Dendritic cell treated with granulocyte-macrophage colony-stimulating factor and Interleukin-4, amounts not matched to agents 40 ng/mL and 50 ng/mL, for 4 days (primary cell): ENCODE data around the gene ADAMTS14.
A peak's percentile ranks its signal among the peaks of the same experiment; 100 is the strongest.
"Not testable (repeated sequence)": the region's sequence is repeated elsewhere in the genome, so short reads cannot be mapped to it uniquely, and the experiment has no call there.

Experiments
- H3K27ac Mint-ChIP-seq: one replicate; pipeline ENCODE4 v1.8.0; 2022; ENCODE audit warnings: mild to moderate bottlenecking, mixed read lengths
- H3K27me3 Mint-ChIP-seq: one replicate; pipeline ENCODE4 v1.8.0; 2022; ENCODE audit warnings: mild to moderate bottlenecking, mixed read lengths
- H3K36me3 Mint-ChIP-seq: one replicate; pipeline ENCODE4 v1.8.0; 2022; ENCODE audit warnings: low read depth, mixed read lengths
- H3K4me1 Mint-ChIP-seq: one replicate; pipeline ENCODE4 v1.8.0; 2022; ENCODE audit warnings: low read depth, mixed read lengths
- H3K4me3 Mint-ChIP-seq: one replicate; pipeline ENCODE4 v1.8.0; 2022; ENCODE audit warnings: mild to moderate bottlenecking, moderate library complexity, mixed read lengths
- H3K9me3 Mint-ChIP-seq: one replicate; pipeline ENCODE4 v1.8.0; 2022; ENCODE audit warnings: mixed read lengths
- intact Hi-C: fragments of 100-400 bp; cut with micrococcal nuclease; formaldehyde crosslinking; loops from one replicate; pipeline ENCODE4 v1.15.0; 2022

Gene ADAMTS14

GRCh38 chr10:70662362-70663220 lies 9.7 kb upstream of the ADAMTS14 start:
- H3K27ac Mint-ChIP-seq, result no peak overlapping the region
- H3K27me3 Mint-ChIP-seq, result peaks cover 30% of the 10 kb centered on the region
- H3K4me1 Mint-ChIP-seq, result peaks cover 27% of the 10 kb centered on the region
- H3K36me3 Mint-ChIP-seq, result no peaks in the 10 kb centered on the region
- H3K9me3 Mint-ChIP-seq, result peaks cover 15% of the 10 kb centered on the region
- no peak overlapping the region for H3K4me3 Mint-ChIP-seq
- intact Hi-C loops, result no loop called here

DNA sequence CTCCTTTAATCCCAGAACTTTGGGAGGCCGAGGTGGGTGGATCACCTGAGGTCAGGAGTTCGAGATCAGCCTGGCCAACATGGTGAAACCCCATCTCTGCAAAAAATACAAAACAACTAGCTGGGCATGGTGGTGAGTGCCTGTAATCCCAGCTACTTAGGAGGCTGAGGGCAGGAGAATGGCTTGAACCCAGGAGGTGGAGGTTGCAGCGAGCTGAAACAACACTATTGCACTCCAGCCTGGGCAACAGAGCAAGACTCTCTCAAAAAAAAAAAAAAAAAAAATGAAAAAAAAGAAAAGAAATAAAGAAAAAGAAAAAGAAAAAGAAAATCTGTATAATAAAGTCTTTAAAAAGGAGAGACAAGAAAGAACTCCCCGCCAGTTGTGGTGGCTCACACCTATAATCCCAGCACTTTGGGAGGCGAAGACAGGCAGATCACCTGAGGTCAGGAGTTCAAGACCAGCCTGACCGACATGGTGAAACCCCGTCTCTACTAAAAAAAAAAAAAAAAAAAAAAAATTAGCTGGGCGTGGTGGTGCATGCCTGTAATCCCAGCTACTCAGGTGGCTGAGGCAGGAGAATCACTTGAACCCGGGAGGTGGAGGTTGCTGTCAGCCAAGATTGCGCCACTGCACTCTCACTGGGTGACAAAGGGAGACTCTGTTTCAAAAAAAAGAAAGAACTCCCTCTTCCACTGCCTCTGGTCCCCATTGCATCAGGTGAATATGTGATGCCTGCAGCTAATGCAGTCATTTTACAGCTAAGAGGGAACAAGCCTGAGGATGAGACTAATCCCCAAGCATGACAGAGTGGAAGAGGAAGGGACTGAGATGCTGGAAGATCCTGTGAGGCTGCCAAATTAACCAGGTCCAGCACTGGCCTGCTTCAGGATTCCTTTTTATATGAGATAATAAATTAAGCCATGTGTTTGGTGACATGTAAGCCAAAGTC lies 8.6 kb upstream of the ADAMTS14 start:
- H3K9me3 Mint-ChIP-seq, H3K36me3 Mint-ChIP-seq, H3K27ac Mint-ChIP-seq, intact Hi-C loops, H3K4me3 Mint-ChIP-seq: not testable (repeated sequence)
- Mint-ChIP-seq H3K4me1 (peaks cover 27% of the 10 kb centered on the region), H3K27me3 (peaks cover 37% of the 10 kb centered on the region)

DNA sequence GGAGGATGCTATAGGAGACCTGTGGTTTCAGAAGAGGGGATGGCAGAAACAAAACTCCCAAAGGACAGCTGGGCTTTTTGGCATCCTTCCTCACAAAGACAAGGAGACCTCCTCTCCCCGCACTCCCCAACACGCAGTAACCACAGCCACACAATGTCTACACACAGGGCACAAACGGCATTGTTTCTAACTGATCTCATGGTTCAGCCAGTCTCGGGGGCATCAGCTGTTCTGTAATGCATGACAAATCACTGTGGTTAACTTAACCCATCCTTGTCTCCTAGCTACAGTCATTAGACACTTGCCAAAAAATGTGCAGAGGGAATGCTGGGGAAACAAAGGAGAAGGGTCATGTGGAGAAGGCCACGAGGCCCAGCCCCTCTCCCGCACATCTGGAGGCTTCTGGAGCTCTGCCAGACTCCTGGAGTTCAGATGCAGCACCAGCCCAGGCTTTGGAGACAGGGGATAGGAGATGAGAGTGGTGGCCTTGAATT lies 7.6 kb upstream of the ADAMTS14 start:
- peaks cover 26% of the 10 kb centered on the region for H3K4me1 Mint-ChIP-seq
- H3K27me3 Mint-ChIP-seq, result peaks cover 44% of the 10 kb centered on the region
- H3K4me3 Mint-ChIP-seq, result no peak overlapping the region
- no peak overlapping the region for H3K27ac Mint-ChIP-seq
- intact Hi-C loops, result no loop called here
- H3K36me3 Mint-ChIP-seq, result no peaks in the 10 kb centered on the region
- no peaks in the 10 kb centered on the region for H3K9me3 Mint-ChIP-seq

DNA sequence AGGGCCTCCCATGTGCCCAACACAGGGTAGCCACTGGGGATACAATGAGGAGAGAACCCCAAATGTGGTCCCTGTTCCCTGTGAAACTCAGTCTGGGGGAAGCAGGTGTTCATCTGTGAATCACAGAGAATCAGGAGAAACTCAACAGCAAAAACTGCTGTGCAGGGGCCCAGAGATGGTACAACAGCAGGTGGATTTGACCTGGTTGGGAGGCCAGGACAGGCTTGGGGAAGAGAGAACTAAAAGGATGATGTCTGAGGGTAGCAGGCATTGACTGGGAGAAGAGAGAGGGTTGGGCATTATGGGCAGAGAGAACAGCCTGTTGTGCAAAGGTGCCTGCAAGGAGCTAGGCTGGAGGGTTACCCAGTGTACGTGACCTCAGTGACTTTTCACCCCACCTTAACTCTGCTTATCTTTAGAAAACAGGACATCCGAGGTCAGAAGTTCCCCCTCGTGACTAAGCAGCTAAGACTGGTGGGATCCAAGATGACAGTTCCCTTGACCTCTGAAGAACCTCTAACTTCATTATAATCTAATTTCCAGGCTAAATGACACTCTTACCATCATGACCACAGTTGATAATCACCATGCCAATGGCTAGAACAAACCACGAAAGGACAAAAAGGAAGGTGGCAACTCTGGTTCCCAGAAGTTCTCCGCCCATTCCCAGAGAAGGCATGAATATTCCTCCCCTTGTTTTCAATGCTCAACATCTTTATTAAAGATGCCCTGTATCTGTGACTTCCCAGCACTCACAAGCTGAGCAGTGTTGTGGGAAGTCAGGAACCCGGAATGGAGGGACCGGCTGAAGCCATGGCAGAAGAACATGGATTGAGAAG lies 5.1 kb upstream of the ADAMTS14 start:
- Mint-ChIP-seq H3K9me3 (no peaks in the 10 kb centered on the region), H3K27me3 (peaks cover 56% of the 10 kb centered on the region), H3K27ac (peak overlapping the region; percentile 10), H3K36me3 (no peaks in the 10 kb centered on the region), H3K4me1 (peaks cover 36% of the 10 kb centered on the region), H3K4me3 (no peak overlapping the region)
- intact Hi-C loops, result no loop called here

- H3K27me3 Mint-ChIP-seq, result peaks cover 56% of the 10 kb centered on the region
- H3K4me1 Mint-ChIP-seq, result peaks cover 37% of the 10 kb centered on the region
- H3K4me3 Mint-ChIP-seq, H3K36me3 Mint-ChIP-seq, H3K9me3 Mint-ChIP-seq, intact Hi-C loops, H3K27ac Mint-ChIP-seq: not testable (repeated sequence)
These were observed 4.5 kb upstream of the ADAMTS14 start for GRCh38 chr10:70667818-70668217.

GRCh38 chr10:70668454-70668970 lies 3.8 kb upstream of the ADAMTS14 start:
- Mint-ChIP-seq H3K9me3 (no peaks in the 10 kb centered on the region), H3K27ac (no peak overlapping the region), H3K36me3 (no peaks in the 10 kb centered on the region), H3K4me3 (no peak overlapping the region), H3K4me1 (peaks cover 44% of the 10 kb centered on the region), H3K27me3 (peaks cover 58% of the 10 kb centered on the region)
- intact Hi-C loops, result no loop called here

DNA sequence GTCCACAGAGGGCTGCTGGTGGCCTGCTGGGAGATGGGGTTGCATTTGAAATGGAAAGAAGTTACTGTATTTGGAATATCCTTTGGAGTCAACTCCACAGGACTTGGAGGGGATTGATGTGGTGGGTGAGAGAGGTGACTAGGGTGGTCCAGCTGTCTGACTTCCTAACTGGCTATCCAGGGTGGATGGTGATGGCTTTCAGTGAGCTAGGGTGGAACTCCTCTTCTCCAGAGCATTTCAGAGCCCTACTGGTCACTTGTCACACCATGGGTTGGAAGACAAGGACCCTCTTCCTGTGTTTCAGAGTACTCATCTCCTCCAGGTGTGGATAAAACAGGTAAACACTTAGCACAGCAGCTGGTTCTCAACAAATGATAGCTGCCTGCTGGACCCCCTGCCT lies 3.3 kb upstream of the ADAMTS14 start:
- H3K4me1 Mint-ChIP-seq, result peaks cover 49% of the 10 kb centered on the region
- no peaks in the 10 kb centered on the region for H3K36me3 Mint-ChIP-seq
- no peaks in the 10 kb centered on the region for H3K9me3 Mint-ChIP-seq
- intact Hi-C loops, result no loop called here
- peaks cover 62% of the 10 kb centered on the region for H3K27me3 Mint-ChIP-seq
- no peak overlapping the region for H3K4me3 Mint-ChIP-seq
- peak overlapping the region; percentile 22 for H3K27ac Mint-ChIP-seq

DNA sequence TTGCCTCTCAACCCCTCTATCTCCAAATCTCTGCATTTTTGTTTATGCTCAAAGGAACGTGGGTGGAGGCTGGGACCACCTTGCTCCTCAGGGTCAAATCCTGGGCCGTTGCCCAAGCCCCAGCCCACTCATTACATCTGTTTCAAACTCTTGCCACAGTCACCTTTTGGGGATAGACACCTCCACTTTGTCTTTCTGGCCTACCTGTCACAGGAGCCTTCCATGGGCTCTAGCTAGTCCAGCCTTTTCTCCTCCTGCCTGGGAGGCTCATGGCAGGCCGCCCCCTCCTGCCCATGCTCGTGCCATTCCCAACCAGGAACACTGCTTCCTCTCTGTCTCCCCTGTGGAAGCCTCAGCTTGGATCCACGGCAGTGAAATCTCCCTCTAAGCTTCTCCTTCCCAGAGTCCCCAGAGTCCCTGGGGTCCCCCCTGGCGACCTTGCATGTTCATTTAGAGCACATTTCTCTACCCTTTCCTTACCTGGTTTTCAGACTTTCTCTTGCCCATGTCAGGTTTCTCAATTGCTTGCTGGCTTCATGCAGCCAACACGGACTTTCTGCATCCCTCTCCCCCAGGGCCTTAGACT lies 2.5 kb upstream of the ADAMTS14 start:
- H3K27ac Mint-ChIP-seq, result peak overlapping the region; percentile 22
- H3K4me3 Mint-ChIP-seq, result no peak overlapping the region
- H3K4me1 Mint-ChIP-seq, result peaks cover 57% of the 10 kb centered on the region
- intact Hi-C loops, result loop anchor here (5.0 kb wide), 1 partner anchor 87 kb away; no protein-coding TSS in a partner anchor
- peaks cover 62% of the 10 kb centered on the region for H3K27me3 Mint-ChIP-seq
- no peaks in the 10 kb centered on the region for H3K9me3 Mint-ChIP-seq
- H3K36me3 Mint-ChIP-seq, result no peaks in the 10 kb centered on the region

DNA sequence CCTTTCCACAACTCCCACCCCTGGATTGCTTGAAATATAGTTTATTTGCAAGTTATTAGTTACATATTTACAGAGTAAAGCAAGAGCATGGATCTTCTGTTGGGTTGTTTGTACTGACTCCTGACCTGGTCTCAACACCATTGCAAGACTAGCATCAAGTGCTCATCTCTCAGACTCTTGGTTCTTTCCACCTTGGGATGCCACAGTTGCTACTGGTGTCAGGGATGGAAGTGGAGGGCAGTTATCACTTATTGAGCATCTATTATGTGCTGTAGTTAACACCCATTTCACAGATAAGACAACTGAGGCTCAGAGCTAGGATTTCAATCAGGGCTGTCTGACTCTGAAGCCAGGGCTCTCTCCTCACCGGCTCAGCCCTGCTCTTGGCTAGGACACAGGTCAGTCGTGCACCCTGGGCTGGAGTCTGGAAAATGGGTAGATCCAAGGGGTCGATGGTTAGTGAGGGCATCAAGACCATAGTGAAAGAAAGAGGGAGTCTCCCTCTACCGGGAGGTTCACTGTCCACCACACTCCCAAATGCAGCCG lies 614 bp upstream of the ADAMTS14 start:
- Mint-ChIP-seq H3K27ac (no peak overlapping the region), H3K4me1 (peaks cover 73% of the 10 kb centered on the region), H3K36me3 (no peaks in the 10 kb centered on the region), H3K4me3 (peak overlapping the region; percentile 62), H3K9me3 (no peaks in the 10 kb centered on the region), H3K27me3 (peaks cover 71% of the 10 kb centered on the region)
- intact Hi-C loops, result loop anchor here (2.0 to 5.0 kb wide), 2 partner anchors 15 to 86 kb away; no protein-coding TSS in a partner anchor

DNA sequence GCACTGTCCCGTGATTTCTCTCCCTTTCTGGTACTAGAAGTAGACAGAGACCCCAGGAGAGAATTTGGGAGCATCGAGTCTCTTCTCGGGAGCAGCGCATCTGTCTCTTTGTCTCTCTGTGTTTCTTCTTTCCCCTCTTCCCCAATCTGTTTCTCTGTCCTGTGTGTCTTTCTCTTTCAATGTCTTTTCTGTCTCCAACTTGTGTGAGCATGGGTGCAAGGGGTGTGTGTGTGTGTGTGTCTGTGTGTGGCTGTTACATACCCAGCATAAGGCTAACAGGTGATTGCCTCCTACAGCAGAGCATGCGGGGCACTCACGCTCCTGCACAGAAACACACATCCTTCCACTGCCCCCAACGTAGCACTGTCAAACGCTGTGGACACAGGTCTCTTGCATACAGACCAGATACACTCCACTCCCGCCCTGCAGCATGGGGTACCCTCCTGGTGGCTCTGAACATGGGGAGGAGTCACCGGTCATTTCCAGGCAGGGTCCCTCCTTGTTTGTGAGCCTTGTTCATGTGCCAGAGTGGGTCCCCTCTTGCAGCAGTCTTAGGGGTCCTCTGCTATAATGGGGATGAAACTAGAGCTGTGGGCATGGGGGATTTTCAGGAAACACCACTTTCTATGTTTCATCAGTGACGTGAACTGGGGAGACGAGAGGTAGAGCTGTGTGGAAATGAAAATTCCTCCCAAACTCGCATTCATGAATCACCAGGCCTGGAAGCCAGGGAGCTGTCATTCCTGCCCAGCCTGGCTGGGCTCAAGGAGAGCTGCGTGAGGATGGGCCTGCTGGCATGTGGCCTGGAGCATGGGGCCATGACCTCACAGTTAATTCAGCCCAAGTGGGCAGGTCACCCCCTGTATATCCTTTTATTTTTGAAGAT lies 980 bp downstream of the ADAMTS14 start:
- peaks cover 67% of the 10 kb centered on the region for H3K27me3 Mint-ChIP-seq
- peaks cover 72% of the 10 kb centered on the region for H3K4me1 Mint-ChIP-seq
- no peaks in the 10 kb centered on the region for H3K36me3 Mint-ChIP-seq
- H3K9me3 Mint-ChIP-seq, result no peaks in the 10 kb centered on the region
- intact Hi-C loops, result loop anchor here (2.0 to 5.0 kb wide), 2 partner anchors 16 to 84 kb away; no protein-coding TSS in a partner anchor
- peak overlapping the region; percentile 63 for H3K4me3 Mint-ChIP-seq
- peak overlapping the region; percentile 10 for H3K27ac Mint-ChIP-seq

DNA sequence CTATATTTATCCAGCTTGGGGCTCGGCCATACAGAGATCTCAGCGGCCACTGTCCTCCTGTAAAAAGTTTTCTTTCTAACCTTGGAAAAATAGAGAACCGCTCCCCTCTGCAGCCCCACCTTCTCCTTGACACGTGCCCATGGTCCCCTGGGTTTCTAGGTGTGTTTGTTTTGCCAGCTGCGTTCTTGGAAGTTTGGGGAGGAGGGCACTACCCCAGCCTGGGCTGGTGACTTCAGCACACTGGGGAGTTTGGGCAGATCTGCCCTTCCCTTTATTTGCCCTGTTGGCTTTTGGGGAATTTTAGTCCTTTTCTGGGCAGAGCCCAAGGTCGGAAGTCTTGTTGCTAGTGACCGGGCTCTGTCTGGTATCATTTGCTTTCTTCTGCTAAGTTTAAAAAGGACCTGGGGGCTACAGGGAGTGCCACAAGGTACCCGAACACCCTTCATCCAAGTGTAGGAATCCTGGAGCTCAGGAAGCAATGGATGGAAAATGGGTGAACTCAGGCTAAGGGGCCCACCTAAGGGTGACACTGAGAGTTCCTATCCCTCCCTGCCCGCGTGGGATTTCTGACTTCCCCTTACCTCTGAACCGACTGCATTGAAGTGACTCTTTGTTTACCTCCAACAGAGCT lies 1.7 kb downstream of the ADAMTS14 start:
- H3K36me3 Mint-ChIP-seq, result no peaks in the 10 kb centered on the region
- H3K27ac Mint-ChIP-seq, result no peak overlapping the region
- peaks cover 79% of the 10 kb centered on the region for H3K4me1 Mint-ChIP-seq
- intact Hi-C loops, result loop anchor here (2.0 to 5.0 kb wide), 2 partner anchors 17 to 83 kb away; no protein-coding TSS in a partner anchor
- peaks cover 61% of the 10 kb centered on the region for H3K27me3 Mint-ChIP-seq
- no peak overlapping the region for H3K4me3 Mint-ChIP-seq
- no peaks in the 10 kb centered on the region for H3K9me3 Mint-ChIP-seq
